Measurements from ENCODE around the gene CAMK2B.

Gene CAMK2B

GRCh38 chr7:44268671-44269070 lies 56.7 kb downstream of the CAMK2B start:
- Histone ChIP-seq H3K9me3 (no peaks in the 10 kb centered on the region), H3K27me3 (no peaks in the 10 kb centered on the region), H3K36me3 (no peaks in the 10 kb centered on the region), H3K4me3 (ENCODE audit: low read depth, low read length) (no peak overlapping the region), H3K4me1 (peaks cover 7% of the 10 kb centered on the region)
- no peak for DNase-seq
- TF ChIP-seq CTCF (IDR thresholded peaks at IDR 0.05; ENCODE audit: low read depth, low read length) = no peak

GRCh38 chr7:44267719-44268421 lies 57.5 kb downstream of the CAMK2B start:
- no peaks in the 10 kb centered on the region for H3K27me3 ChIP-seq
- H3K4me1 ChIP-seq = peaks cover 7% of the 10 kb centered on the region
- H3K9me3 ChIP-seq = no peaks in the 10 kb centered on the region
- H3K4me3 ChIP-seq (ENCODE audit: low read depth, low read length) = no peak overlapping the region
- no peak for DNase-seq
- no peaks in the 10 kb centered on the region for H3K36me3 ChIP-seq
- TF ChIP-seq CTCF (IDR thresholded peaks at IDR 0.05; ENCODE audit: low read depth, low read length) = no peak

GRCh38 chr7:44267178-44267577 lies 58.2 kb downstream of the CAMK2B start:
- TF ChIP-seq CTCF (IDR thresholded peaks at IDR 0.05; ENCODE audit: low read depth, low read length) = no peak
- H3K4me3 ChIP-seq (ENCODE audit: low read depth, low read length) = no peak overlapping the region
- H3K27me3 ChIP-seq = no peaks in the 10 kb centered on the region
- DNase-seq = no peak
- H3K4me1 ChIP-seq = peaks cover 7% of the 10 kb centered on the region
- H3K36me3 ChIP-seq = no peaks in the 10 kb centered on the region
- no peaks in the 10 kb centered on the region for H3K9me3 ChIP-seq

- H3K4me1 ChIP-seq = peaks cover 7% of the 10 kb centered on the region
- no peak overlapping the region for H3K4me3 ChIP-seq (ENCODE audit: low read depth, low read length)
Observed at GRCh38 chr7:44266526-44266925, 58.9 kb downstream of the CAMK2B start.

GRCh38 chr7:44265728-44266127 lies 59.7 kb downstream of the CAMK2B start:
- H3K9me3 ChIP-seq = no peaks in the 10 kb centered on the region
- no peak for TF ChIP-seq CTCF (IDR thresholded peaks at IDR 0.05; ENCODE audit: low read depth, low read length)
- no peaks in the 10 kb centered on the region for H3K27me3 ChIP-seq

More at GRCh38 chr7:44266526-44266925, 58.9 kb downstream of the CAMK2B start:
- Histone ChIP-seq H3K27me3 (no peaks in the 10 kb centered on the region), H3K36me3 (no peaks in the 10 kb centered on the region), H3K9me3 (no peaks in the 10 kb centered on the region)
- no peak for DNase-seq
- TF ChIP-seq CTCF (IDR thresholded peaks at IDR 0.05; ENCODE audit: low read depth, low read length) = no peak

GRCh38 chr7:44264221-44264931 lies 61.0 kb downstream of the CAMK2B start:
- Histone ChIP-seq H3K4me3 (ENCODE audit: low read depth, low read length) (no peak overlapping the region), H3K4me1 (peaks cover 7% of the 10 kb centered on the region), H3K36me3 (no peaks in the 10 kb centered on the region), H3K27me3 (no peaks in the 10 kb centered on the region), H3K9me3 (no peaks in the 10 kb centered on the region)
- TF ChIP-seq CTCF (IDR thresholded peaks at IDR 0.05; ENCODE audit: low read depth, low read length) = no peak
- no peak for DNase-seq

More at GRCh38 chr7:44265728-44266127, 59.7 kb downstream of the CAMK2B start:
- no peak overlapping the region for H3K4me3 ChIP-seq (ENCODE audit: low read depth, low read length)
- no peaks in the 10 kb centered on the region for H3K36me3 ChIP-seq
- DNase-seq = no peak
- peaks cover 7% of the 10 kb centered on the region for H3K4me1 ChIP-seq
